HG02588 (cell line): ENCODE data around the gene CD99.
"Not testable (repeated sequence)": the region's sequence is repeated elsewhere in the genome, so short reads cannot be mapped to it uniquely, and the experiment has no call there.

Experiments used
- ATAC-seq: cut with Tn5 transposase; IDR thresholded peaks from one replicate; pipeline ENCODE4 v1.9.1; 2021; ENCODE audit warnings: mild to moderate bottlenecking, moderate library complexity; ENCODE audit not compliant: unreplicated experiment

Gene CD99

GRCh38 chrX:2766906-2767305, 75.8 kb downstream of the CD99 start:
- no peak for ATAC-seq

- no peak for ATAC-seq
Observed at GRCh38 chrX:2767631-2768455, 76.7 kb downstream of the CD99 start.

- no peak for ATAC-seq
Observed at GRCh38 chrX:2769615-2770014, 78.5 kb downstream of the CD99 start.

- ATAC-seq, result not testable (repeated sequence)
Observed at GRCh38 chrX:2773166-2774055, 82.3 kb downstream of the CD99 start.

GRCh38 chrX:2774057-2774456, 83.0 kb downstream of the CD99 start:
- no peak for ATAC-seq

- ATAC-seq, result no peak
Observed at GRCh38 chrX:2774776-2775175, 83.7 kb downstream of the CD99 start.

- not testable (repeated sequence) for ATAC-seq
Observed at GRCh38 chrX:2780472-2781225, 89.6 kb downstream of the CD99 start.

GRCh38 chrX:2781226-2781571, 90.1 kb downstream of the CD99 start:
- no peak for ATAC-seq

- ATAC-seq, result no peak
Observed at GRCh38 chrX:2781698-2782097, 90.6 kb downstream of the CD99 start.

GRCh38 chrX:2782171-2782570, 91.1 kb downstream of the CD99 start:
- ATAC-seq, result no peak

- no peak for ATAC-seq
Observed at GRCh38 chrX:2782778-2783177, 91.7 kb downstream of the CD99 start.

GRCh38 chrX:2784026-2784425, 92.9 kb downstream of the CD99 start:
- ATAC-seq, result no peak

- ATAC-seq, result no peak
Observed at GRCh38 chrX:2785538-2785937, 94.4 kb downstream of the CD99 start.

- no peak for ATAC-seq
Observed at GRCh38 chrX:2788980-2789379, 97.9 kb downstream of the CD99 start.

- ATAC-seq, result no peak
Observed at GRCh38 chrX:2789569-2789968, 98.5 kb downstream of the CD99 start.
